ENCODE results near the gene ITGAD.

ITGAD gene

GRCh38 chr16:31459687-31460581, 66.8 kb downstream of the ITGAD start:
- peak; percentile 100 for DNase-seq (ENCODE audit: low read depth in 3 of 3)

GRCh38 chr16:31460582-31461002, 67.5 kb downstream of the ITGAD start:
- DNase-seq (ENCODE audit: low read depth in 3 of 3): no peak

- DNase-seq (ENCODE audit: low read depth in 3 of 3): no peak
These were observed 68.2 kb downstream of the ITGAD start for GRCh38 chr16:31461201-31461920.

GRCh38 chr16:31461921-31462804, 69.0 kb downstream of the ITGAD start:
- DNase-seq (ENCODE audit: low read depth in 3 of 3): no peak

- no peak for DNase-seq (ENCODE audit: low read depth in 3 of 3)
These were observed 71.2 kb downstream of the ITGAD start for GRCh38 chr16:31464348-31464769.

GRCh38 chr16:31464781-31465260, 71.7 kb downstream of the ITGAD start:
- no peak for DNase-seq (ENCODE audit: low read depth in 3 of 3)

GRCh38 chr16:31465788-31466370, 72.7 kb downstream of the ITGAD start:
- no peak for DNase-seq (ENCODE audit: low read depth in 3 of 3)

- DNase-seq (ENCODE audit: low read depth in 3 of 3): no peak
These were observed 73.3 kb downstream of the ITGAD start for GRCh38 chr16:31466381-31466841.

- no peak for DNase-seq (ENCODE audit: low read depth in 3 of 3)
These were observed 74.1 kb downstream of the ITGAD start for GRCh38 chr16:31467151-31467773.

GRCh38 chr16:31467858-31468257, 74.7 kb downstream of the ITGAD start:
- no peak for DNase-seq (ENCODE audit: low read depth in 3 of 3)

- no peak for DNase-seq (ENCODE audit: low read depth in 3 of 3)
These were observed 77.5 kb downstream of the ITGAD start for GRCh38 chr16:31470615-31471014.

- DNase-seq (ENCODE audit: low read depth in 3 of 3): no peak
These were observed 78.2 kb downstream of the ITGAD start for GRCh38 chr16:31471241-31471874.

GRCh38 chr16:31471875-31472708, 79.0 kb downstream of the ITGAD start, which contains the start of gene TGFB1I1:
Gene TGFB1I1 (plus strand): TSS chr16:31472152. CDS start chr16:31472189, 37 bp downstream.
- DNase-seq (ENCODE audit: low read depth in 3 of 3): no peak

GRCh38 chr16:31472709-31473203, 79.6 kb downstream of the ITGAD start:
- peak in 1 of 3 donors; percentile 51 for DNase-seq (ENCODE audit: low read depth in 3 of 3)

- DNase-seq (ENCODE audit: low read depth in 3 of 3): no peak
These were observed 80.3 kb downstream of the ITGAD start for GRCh38 chr16:31473264-31473984.

GRCh38 chr16:31474173-31474714, 81.1 kb downstream of the ITGAD start:
- DNase-seq (ENCODE audit: low read depth in 3 of 3): no peak

- DNase-seq (ENCODE audit: low read depth in 3 of 3): no peak
These were observed 81.9 kb downstream of the ITGAD start for GRCh38 chr16:31474773-31475738.
